ENCODE data around the gene USP25.

The USP25 gene

GRCh38 chr21:15748586-15748985, 18.8 kb downstream of the USP25 start:
- TF ChIP-seq CTCF (IDR thresholded peaks at IDR 0.05), result no peak

- no peak for TF ChIP-seq CTCF (IDR thresholded peaks at IDR 0.05)
Measured at GRCh38 chr21:15749082-15749860, 19.5 kb downstream of the USP25 start.

GRCh38 chr21:15749861-15750159, 20.0 kb downstream of the USP25 start:
- TF ChIP-seq CTCF (IDR thresholded peaks at IDR 0.05), result no peak

- no peak for TF ChIP-seq CTCF (IDR thresholded peaks at IDR 0.05)
Measured at GRCh38 chr21:15751037-15751436, 21.3 kb downstream of the USP25 start.

- no peak for TF ChIP-seq CTCF (IDR thresholded peaks at IDR 0.05)
Measured at GRCh38 chr21:15751546-15751945, 21.8 kb downstream of the USP25 start.

GRCh38 chr21:15752763-15753407, 23.1 kb downstream of the USP25 start:
- TF ChIP-seq CTCF (IDR thresholded peaks at IDR 0.05), result no peak

GRCh38 chr21:15753741-15754140, 24.0 kb downstream of the USP25 start:
- no peak for TF ChIP-seq CTCF (IDR thresholded peaks at IDR 0.05)
